Measurements from ENCODE around the gene HK1.
A peak's percentile ranks its signal among the peaks of the same experiment; 100 is the strongest.
"Not testable (repeated sequence)": the region's sequence is repeated elsewhere in the genome, so short reads cannot be mapped to it uniquely, and the experiment has no call there.

Gene HK1

DNA sequence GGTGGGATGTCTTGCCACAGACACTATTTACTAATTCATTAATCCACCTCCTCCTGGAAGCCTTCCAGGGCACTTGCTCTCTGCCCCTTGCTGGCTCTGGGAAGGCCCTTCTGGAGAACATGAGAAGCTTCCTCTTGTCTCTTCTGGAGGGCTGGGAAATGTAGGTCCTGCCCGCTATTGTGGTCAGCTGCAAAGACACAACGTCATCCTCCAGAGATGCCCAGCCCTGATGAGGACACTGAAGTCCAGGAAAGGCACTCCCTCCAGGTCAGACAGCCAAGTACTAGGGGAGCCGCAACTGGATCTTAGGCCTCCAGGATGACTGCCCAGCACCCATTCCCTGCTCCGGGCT lies 148.1 kb downstream of the HK1 start:
- no peak for DNase-seq

DNA sequence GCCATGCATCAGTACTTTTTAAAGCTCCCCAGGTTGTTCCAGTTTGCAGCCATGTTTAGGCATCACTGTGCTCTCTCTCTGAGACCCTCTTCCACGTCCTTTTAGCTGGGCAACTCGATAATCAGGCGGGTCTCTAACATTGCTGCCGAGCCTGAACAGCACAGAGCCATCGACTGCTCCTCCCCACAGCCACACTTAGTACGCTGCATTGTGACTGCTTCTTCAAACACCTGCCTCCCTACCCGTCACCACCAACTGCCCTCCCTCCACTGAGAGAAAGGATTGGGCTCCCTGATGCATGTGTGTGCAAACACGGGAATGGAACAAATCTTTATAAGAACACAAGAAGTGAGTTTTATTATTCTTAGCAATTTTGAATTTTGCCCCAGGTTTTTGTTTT lies 149.9 kb downstream of the HK1 start:
- no peak for DNase-seq

DNA sequence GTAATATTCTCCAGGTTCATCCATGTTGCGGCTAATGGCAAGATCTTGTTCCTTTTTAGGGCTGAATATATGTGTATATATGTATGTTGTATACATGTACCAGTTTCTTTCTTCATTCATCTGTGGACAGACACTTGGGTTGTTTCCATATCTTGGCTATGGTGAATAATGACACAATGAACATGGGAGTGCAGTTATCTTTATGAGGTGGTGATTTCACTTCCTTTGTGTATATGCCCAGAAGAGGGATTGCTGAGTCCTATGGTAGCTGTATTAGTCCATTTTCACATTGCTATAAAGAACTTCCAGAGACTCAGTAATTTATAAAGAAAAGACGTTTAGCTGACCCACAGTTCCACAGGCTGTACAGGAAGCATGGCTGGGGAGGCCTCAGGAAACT lies 155.9 kb downstream of the HK1 start:
- DNase-seq: no peak

DNA sequence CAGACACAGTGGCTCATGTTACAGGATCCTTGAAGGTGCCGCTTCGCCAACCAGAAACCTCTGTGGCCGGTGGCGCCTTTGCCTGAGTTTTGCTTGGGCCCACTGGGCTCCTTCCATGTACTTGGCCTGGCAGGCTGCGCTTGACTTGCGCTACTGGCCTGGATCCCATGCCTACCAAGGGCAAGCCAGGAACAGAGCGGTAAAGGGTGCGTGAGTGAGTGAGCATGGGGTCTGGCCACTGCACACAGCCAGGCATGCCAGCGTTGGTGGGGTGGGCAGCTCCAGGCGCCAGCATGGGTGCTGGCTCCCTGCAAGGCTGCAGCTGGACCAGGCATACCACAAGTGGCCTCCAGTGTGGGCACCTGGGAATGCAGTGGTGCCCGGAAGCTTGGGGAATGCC lies 156.6 kb downstream of the HK1 start:
- no peak for DNase-seq

DNA sequence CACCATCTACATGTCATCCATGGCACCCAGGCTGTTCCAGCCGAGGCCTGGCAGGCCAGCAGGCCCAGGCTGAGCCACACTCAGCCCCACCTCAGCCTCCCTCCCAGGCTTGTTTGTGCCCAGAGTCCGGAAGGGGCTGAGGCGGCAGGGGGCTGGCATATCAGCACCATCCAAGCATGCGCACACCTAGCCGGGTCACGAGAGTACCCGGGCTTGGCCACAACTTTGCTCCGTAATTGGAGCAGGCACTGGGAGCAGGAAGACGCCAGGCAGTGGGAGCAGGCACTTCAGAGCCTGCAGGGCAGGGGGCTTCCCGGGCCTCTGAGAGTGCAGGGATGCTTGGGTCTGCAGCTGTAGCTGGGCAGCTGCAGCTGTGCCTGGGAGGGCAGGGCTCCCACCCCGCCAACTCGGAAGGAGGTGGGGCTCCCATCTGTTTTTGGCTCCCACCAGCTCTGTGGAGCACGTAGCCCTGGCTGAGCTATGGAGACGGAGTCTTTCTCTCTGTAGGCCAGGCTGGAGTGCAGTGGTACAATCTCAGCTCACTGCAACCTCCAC lies 157.7 kb downstream of the HK1 start:
- no peak for DNase-seq

DNA sequence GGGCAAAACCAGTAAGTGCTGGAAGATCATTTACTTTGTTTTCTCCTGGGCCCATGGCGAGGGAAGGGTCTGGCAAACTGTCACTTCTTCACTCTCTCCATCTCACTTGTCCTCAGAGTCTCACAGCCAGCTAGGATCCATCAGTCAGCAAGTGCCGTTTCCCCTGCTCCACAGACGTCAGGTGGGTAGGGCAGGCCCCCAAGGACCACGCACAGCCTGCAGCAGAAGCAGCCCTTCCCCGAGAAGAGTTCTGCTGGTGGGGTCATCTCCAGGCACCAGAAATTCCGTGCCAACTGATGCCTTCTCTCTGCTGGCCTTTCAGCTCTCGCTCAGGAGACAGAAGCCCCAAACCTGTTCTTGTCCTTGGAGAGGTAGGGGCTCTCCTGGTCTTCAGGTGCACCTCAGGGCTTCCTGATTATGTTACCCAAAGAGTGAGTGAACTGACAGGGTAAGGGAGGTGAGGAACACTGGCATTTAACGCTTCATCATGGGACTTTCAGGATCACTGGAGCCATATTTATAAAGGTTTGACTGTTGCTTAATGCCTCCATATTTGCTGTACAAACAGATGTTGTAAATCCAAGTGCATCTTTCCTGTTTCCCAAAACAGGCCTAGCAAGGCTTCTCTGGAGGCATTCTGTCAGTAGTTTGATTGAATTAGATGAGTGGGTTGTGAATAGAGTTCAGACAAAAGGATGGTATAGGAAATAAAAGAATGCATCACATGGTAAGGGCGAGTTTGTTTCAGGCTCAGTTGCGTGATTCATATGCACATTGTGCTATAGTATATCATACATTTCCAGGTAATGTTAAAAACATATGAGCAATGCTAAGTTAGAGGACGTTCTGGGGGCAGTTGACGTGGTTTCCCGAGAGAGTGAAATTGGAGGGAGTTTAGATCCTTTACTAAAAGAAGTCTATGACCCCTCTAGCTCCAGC lies 159.3 kb downstream of the HK1 start:
- DNase-seq: no peak

DNA sequence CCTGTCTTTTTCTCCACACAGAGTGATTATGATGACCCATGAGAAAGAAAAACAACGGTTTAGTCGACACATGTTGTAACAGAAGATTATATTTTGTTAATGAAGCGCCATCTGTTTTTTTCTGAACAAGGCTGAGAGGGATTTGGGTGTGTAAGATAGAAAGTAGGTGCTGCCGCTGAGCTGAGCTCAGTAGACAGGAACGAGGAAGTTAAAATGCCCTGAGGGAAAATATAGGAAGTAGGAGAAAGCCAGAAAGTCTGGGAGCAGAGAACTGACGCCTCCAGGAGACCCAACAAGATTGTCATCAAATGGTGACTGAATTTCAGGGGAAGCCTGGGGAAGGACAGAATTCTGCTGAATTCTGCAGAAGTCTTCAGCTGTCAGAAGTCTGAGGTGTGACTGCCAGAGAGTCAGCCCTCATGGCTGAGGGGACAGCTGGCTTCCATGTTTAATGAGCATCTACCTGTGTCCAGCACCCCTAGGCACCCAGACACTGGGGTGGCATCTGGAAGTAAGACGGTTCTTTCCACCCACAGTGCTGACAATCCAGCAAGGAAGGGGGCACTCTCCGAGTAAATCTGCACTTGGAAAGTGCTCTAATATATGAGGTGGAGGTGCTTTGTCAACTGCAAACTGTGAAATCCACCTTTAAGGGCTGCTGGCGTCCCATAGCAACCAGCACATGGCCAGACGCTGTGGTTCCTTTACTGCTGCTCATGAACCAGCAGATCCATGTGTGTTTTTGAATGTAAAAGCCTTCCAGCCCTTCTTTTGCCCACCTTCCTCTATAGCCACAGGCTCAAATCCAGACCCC lies 160.4 kb downstream of the HK1 start:
- DNase-seq: no peak

DNA sequence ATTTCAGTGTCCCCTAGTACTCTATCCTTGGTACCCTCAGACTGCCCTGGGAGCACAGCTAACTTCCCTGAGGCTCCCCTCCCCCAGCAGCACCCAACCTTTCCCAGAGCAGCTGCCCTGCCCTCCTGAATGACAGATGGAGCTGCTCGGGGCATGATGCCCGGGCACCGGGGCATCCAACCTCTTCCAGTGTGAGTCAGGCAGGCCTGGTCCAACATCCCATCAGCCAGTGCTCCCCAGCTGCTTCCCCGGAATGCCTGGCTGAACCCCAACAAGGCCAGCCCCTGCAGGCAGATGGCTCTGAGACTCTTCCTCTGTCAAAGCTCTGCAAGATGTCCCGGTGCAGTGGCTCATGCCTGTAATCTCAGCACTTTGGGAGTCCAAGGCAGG lies 161.0 kb downstream of the HK1 start:
- no peak for DNase-seq

DNA sequence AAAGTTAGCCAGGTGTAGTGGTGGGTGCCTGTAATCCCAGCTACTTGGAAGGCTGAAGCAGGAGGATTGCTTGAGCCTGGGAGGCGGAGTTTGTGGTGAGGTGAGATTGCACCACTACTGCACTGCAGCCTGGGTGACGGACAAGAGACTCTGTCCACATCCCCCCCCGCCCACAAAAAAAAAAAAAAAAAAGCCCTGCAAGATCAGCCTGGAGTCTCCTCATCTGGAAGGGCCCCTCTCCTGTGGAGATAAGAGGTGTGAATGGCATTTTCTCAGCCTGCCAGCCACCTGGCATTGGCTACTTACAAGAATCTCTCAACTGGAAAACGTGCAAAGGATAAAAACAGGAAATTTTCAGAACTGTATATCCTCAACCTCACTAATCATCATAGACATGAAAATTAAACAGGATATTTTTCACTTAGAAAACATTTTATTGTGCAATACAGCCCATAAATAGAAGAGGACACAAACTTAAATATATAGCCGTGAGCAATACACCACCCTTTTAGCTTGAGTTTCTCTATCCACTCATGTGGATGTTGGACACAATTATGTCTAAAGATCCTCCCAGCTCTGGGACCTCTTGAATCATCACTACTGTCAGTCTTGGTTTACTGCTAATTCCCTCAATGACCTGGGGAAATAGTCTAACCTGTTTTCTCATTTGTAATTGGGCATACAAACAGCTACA lies 161.7 kb downstream of the HK1 start:
- DNase-seq: no peak

DNA sequence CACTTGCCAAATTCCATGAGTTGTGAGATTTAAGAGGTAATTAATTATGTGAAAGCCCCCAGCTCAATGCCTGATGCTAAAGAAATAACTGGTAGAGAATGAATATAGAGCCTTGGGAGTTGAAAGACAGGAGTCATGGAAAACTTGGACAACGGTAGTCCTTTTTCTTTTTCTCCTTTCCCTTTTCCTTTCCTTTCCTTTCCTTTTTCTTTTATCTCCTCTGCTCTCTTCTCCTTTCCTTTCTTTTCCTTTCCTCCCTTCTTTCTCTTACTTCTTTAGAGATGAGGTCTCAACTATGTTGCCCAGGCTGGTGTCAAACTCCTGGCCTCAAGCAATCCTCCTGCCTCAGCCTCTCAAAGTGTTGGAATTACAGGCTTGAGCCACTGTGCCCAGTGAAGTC lies 165.1 kb downstream of the HK1 start:
- no peak for DNase-seq

DNA sequence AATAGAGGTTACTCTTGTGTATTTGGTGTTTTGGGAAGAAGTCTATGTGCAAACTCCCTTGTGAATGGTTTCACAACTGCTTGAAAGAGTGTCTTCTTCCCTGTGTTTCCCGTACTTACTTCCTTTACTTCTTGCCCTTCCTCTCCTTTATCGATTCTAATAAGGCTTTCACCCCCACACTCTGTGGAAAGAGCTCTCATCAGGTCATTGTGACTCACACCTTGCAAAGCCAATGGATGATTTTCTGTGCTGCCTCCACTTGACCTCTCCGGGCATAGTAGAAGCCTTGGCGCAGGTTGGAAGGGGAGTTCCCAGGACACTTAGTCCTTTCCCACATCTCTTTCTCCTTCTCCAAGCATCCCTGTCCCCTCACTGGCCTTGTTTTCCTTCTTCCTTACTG lies 166.7 kb downstream of the HK1 start:
- DNase-seq: no peak

DNA sequence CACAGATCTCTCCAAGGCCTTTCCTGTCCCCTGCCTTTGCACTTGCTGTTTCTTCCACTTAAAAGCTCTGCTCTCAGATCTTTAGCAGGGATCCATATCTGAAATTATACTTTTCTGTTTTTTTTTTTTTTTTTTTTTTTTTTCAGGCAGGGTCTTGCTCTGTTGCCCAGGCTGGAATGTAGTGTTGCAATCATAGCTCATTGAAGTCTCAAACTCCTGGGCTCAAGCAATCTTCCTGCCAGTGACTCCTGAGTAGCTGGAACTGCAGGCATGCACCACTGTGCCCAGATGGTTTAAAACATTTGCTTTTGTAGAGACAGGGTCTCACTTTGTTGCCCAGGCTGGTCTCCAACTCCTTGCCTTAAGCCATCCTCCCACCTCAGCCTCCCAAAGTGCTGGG lies 167.9 kb downstream of the HK1 start:
- no peak for DNase-seq

DNA sequence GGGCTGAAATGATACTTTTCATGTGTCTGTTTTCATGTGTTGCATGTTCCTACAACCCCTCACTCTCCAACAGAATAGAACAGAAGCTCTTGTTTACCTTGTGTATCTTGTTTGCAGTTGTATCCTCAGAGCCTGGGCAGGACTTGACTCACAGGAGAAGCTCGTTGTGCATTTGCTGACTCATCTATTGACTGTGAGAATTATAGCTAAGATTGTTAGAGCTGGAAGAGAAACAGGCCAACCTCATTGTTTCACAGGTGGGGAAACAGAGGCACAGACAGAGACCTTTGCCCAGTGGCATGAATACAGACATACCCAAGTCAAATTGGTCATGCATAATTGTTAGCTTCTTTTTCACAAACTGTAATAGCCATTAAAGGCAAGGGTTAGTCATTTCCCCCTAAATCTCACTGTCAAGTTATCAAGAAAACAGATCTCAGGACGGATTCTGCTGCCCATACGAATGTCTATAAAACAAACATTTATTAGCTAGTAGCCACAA lies 168.4 kb downstream of the HK1 start:
- no peak for DNase-seq

DNA sequence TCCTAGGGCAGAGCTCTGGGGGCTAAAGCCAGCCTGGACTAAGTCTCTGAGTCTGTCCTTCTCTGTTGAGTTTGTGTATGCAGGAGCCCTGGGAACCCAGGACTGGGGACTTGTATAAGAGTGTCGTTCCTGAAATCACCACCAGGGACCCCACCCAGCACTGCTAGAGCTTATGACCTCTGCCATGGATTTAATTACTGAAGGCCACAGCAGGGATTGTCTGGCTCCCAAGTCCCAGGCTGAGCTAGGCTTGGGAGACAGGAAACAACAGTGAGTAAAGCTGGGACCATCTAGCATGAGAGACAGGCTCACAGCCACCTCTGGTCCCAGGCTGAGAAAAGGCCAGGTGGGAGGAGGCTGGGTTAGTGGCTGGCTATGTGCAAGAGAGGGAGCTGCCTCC lies 171.5 kb downstream of the HK1 start:
- DNase-seq: peak; percentile 61

DNA sequence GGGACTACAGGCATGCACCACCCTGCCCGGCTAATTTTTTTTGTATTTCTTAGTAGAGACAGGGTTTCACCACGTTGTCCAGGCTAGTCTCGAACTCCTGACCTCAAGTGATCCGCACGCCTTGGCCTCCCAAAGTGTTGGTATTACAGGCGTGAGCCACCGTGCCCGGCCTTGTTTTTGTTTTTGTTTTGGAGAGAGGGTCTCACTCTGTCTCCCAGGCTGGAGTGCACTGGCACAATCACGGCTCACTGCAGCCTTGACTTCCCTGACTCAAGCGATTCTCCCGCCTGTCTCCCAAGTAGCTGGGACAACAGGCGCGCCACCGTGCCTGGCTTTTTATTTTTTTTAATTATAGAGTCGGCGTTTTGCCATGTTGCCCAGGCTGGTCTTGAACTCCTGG lies 172.1 kb downstream of the HK1 start:
- DNase-seq: not testable (repeated sequence)

DNA sequence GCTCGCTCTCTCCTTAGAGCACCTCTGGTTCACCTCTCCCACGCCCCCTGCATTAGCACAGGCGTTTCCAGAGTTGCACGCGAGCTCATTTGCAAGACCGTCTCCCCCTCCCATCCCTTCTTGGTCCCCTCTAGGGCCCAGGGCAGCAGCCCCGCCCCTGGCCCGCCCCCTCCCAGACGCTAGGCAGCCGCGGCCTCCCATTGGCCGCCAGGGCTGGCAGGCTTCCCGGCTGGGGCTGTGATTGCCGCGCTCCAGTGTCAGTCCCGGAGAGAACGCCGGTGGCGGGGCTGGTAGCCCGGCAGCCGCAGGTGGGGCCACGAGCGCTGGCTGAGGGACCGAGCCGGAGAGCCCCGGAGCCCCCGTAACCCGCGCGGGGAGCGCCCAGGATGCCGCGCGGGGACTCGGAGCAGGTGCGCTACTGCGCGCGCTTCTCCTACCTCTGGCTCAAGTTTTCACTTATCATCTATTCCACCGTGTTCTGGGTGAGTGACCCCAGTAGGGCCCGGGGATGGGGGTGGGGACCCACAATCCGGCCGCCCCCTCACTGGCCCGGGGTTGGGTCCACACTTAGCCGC lies 173.0 kb downstream of the HK1 start, which contains the start of gene TSPAN15:
TSPAN15 (plus strand) TSS at position 257 of the 575 bp plus-strand sequence; CDS start at position 387, 130 bp downstream.
- DNase-seq: peak; percentile 86
